HEK293T (cell line): ENCODE measurements around the gene U2AF1L4.

ENCODE experiments used
- CTBP1 ChIP-seq: fragments of 450-650 bp; IDR thresholded peaks from 2 replicates; pipeline ENCODE4 v1.6.1; 2016; ENCODE audit warnings: borderline replicate concordance
- FOXA1 ChIP-seq: fragments of 450-650 bp; IDR thresholded peaks from 2 replicates; pipeline ENCODE4 v1.6.1; 2016; ENCODE audit warnings: mild to moderate bottlenecking
- FOXM1 ChIP-seq: fragments of 450-650 bp; IDR thresholded peaks from 2 replicates; pipeline ENCODE4 v1.6.1; 2017; ENCODE audit warnings: mild to moderate bottlenecking, borderline replicate concordance
- SP1 ChIP-seq: fragments of 450-650 bp; IDR thresholded peaks from 2 replicates; pipeline ENCODE4 v1.6.1; 2017

DNA sequence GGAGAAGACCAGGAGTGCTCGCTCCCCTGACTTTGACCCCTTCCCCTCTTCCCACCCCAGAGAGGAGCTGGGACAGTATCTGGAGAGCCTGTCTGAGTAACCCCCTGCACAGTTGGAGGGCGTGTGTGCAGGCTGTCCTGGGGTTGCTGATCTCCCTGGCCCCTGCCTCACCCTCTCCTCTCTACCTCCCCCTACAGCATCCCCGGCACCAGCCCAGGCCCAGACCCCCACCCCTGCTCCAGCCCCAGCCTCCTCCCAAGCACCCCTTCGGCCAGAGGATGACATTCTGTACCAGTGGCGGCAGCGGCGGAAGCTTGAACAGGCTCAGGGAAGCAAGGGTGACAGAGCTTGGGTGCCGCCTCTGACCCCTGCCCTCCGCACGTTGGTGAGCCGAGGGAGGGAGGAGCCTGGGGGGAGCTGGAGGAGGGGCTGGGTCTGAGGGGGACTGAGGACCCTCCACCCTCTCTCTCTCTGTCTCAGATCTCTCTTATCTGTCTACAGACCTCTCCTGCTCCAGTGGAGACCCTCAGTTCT lies 21.4 kb upstream of the U2AF1L4 start:
- TF ChIP-seq SP1 (no peak), CTBP1 (no peak), FOXM1 (no peak), FOXA1 (no peak)
